LNCaP clone FGC (cell line): ENCODE data around the gene IKBKE.

Source experiments
- DNase-seq: peaks from one replicate; pipeline ENCODE4 v3.0.0-alpha.2; 2011; ENCODE audit warnings: low read depth
- H3K4me3 ChIP-seq: 2 replicates; pipeline ENCODE4 v1.5.1; 2011; ENCODE audit warnings: mild to moderate bottlenecking, low read depth, low read length, control low read depth
- CTCF ChIP-seq: IDR thresholded peaks from 2 replicates; pipeline ENCODE4 v1.5.1; 2012; ENCODE audit warnings: mild to moderate bottlenecking; ENCODE audit not compliant: control insufficient read depth, insufficient read depth; ENCODE audit errors: extremely low read depth

Gene IKBKE

GRCh38 chr1:206493279-206493678, 23.0 kb downstream of the IKBKE start:
- TF ChIP-seq CTCF: no peak
- no peak overlapping the region for H3K4me3 ChIP-seq
- no peak for DNase-seq

DNA sequence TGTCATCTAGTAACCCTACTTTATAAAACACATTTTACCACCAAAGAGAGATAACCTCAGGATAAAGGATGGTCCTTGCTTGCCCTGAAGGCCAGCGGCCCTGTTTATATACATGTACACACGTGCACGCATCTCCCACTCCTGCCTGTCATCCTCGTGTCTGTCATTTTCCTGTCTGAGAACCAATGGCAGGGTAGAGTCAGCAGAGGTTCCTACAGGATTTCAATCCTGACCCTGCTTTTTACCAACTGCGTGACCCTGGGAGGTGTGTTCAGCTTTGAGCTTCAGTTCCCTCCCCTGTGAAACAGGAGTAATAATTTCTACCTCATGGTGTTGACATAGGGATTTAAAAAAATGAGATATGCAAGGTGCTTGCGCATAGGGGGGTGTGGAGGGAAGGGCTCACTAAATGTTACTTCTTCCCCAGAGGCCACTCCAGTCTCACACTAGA, 24.8 kb downstream of the IKBKE start:
- no peak for TF ChIP-seq CTCF
- H3K4me3 ChIP-seq: no peak overlapping the region
- no peak for DNase-seq

GRCh38 chr1:206495493-206496046, 25.3 kb downstream of the IKBKE start:
- TF ChIP-seq CTCF: no peak
- no peak for DNase-seq
- H3K4me3 ChIP-seq: no peak overlapping the region

DNA sequence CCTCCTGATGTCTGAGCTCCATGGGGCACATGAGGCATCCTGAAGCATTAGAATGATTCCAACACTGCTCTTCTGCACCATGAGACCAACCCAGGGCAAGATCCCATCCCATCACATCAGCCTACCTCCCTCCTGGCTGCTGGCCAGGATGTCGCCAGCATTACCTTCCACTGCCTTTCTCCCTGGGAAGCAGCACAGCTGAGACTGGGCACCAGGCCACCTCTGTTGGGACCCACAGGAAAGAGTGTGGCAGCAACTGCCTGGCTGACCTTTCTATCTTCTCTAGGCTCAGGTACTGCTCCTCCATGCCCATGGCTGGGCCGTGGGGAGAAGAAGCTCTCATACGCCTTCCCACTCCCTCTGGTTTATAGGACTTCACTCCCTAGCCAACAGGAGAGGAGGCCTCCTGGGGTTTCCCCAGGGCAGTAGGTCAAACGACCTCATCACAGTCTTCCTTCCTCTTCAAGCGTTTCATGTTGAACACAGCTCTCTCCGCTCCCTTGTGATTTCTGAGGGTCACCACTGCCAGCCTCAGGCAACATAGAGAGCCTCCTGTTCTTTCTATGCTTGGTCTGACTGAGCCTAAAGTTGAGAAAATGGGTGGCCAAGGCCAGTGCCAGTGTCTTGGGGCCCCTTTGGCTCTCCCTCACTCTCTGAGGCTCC, 26.0 kb downstream of the IKBKE start:
- no peak overlapping the region for H3K4me3 ChIP-seq
- TF ChIP-seq CTCF: no peak
- DNase-seq: no peak

GRCh38 chr1:206497363-206497762, 27.1 kb downstream of the IKBKE start:
- TF ChIP-seq CTCF: no peak
- no peak overlapping the region for H3K4me3 ChIP-seq
- DNase-seq: no peak

- no peak for TF ChIP-seq CTCF
- DNase-seq: no peak
- H3K4me3 ChIP-seq: no peak overlapping the region
Observed at GRCh38 chr1:206497774-206498173, 27.5 kb downstream of the IKBKE start.

DNA sequence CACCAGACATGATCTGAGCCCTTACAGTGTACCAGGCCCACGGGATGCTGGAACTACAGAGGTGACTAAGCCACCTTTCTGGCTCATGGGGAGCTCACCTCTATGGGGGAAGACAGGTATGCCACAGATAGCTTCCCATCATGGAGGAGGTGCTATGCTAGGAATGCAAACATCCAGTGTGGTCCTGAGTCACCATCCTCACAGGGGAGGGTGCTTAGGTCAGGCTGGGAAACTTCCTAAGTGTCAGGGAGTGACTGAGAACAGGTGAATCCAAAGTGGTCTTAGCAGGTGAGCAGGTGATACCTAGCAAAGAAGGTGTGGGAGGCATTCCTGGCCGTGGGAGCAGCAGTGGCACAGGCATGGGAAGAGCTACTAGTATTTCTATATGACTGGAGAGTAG, 28.4 kb downstream of the IKBKE start:
- H3K4me3 ChIP-seq: no peak overlapping the region
- TF ChIP-seq CTCF: no peak
- DNase-seq: no peak
